ENCODE data around the gene ENPP3.

GRCh38 chr6:131730264-131730663 lies 93.2 kb downstream of the ENPP3 start:
- TF ChIP-seq, protein P1, sequence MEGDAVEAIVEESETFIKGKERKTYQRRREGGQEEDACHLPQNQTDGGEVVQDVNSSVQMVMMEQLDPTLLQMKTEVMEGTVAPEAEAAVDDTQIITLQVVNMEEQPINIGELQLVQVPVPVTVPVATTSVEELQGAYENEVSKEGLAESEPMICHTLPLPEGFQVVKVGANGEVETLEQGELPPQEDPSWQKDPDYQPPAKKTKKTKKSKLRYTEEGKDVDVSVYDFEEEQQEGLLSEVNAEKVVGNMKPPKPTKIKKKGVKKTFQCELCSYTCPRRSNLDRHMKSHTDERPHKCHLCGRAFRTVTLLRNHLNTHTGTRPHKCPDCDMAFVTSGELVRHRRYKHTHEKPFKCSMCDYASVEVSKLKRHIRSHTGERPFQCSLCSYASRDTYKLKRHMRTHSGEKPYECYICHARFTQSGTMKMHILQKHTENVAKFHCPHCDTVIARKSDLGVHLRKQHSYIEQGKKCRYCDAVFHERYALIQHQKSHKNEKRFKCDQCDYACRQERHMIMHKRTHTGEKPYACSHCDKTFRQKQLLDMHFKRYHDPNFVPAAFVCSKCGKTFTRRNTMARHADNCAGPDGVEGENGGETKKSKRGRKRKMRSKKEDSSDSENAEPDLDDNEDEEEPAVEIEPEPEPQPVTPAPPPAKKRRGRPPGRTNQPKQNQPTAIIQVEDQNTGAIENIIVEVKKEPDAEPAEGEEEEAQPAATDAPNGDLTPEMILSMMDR (conservative IDR thresholded peaks at IDR 0.05; ENCODE audit: low read depth, low read length) = no peak
- TF ChIP-seq EZH2 (IDR thresholded peaks at IDR 0.05; ENCODE audit: borderline replicate concordance, low read depth, low read length, poor library complexity, severe bottlenecking) = no peak

All from A673 (cell line).